ENCODE measurements around the gene PBRM1. TPM values are rescaled to one million over a fixed set of nuclear protein-coding genes. Genes with fewer than 3 reads are reported as not detected.

Gene PBRM1
- total and polyA plus RNA-seq, 2 of the 8 experiments (the other 6 are each of a cell fraction or from before 2014, with no cell fraction given), result 19.3 to 65.8 TPM

DNA sequence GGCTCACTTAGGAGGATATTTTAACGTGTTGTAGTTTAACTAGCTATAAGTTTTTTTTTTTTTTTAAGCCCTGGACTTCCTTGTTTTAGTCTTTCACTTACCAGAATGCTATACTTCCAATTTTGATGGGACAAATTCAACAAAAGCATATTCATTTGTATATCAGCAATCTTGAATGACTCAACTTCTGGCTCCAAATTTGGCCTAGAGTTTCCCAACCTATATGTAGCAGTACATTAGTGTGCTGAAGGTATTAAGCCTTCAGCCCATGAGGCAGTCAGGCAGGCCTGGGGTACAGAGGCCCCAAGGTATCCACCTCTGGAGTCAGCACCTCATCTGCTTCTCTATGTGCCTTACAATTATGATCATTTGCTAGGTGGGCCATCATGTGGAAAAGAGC lies 5.9 kb downstream of the PBRM1 start:
- WGBS, 2 experiments (ENCODE audit: extremely low coverage in 1 of 2, insufficient coverage in 1 of 2, insufficient read length in 1 of 2, insufficient replicate concordance in 2 of 2, low coverage in 1 of 2, low lambda C conversion rate in 2 of 2, missing lambda C conversion rate in 1 of 2), result 100% methylated on average over 1 of the region's 1 CpG; no CpG with 5 or more reads in 1 of the 2 experiments
- H3K79me2 ChIP-seq (ENCODE audit: control insufficient read depth in 1 of 2, insufficient read depth in 2 of 2, low read length in 2 of 2), result peaks cover 0 to 48% of the 10 kb centered on the region in 2 experiments
- no peak overlapping the region for H4K8ac ChIP-seq (ENCODE audit: extremely low read depth, insufficient read depth, low read length)
- no peak for FAIRE-seq
- ChIA-PET POLR2A (ENCODE audit: partially characterized antibody) (interaction anchor here (0.6 kb wide), 1 partner anchor 100 kb away, joined by 3 read pairs; no protein-coding TSS in a partner anchor), CTCF (ENCODE audit: partially characterized antibody) (no interaction called here)
- no peaks in the 10 kb centered on the region for H3K9me3 ChIP-seq (ENCODE audit: insufficient read depth in 2 of 2, low read depth in 1 of 2, low read length in 1 of 2)
- H2AK5ac ChIP-seq (ENCODE audit: low read depth, low read length), result no peak overlapping the region
- no peaks in the 10 kb centered on the region for H3K23me2 ChIP-seq (ENCODE audit: low read depth, low read length)
- no peak overlapping the region for H2BK20ac ChIP-seq (ENCODE audit: low read length)
- H3K14ac ChIP-seq (ENCODE audit: insufficient read length), result no peak overlapping the region
- H3K36me3 ChIP-seq (ENCODE audit: control insufficient read depth in 2 of 4, insufficient read depth in 4 of 4, low read length in 3 of 4), result peaks cover 14 to 30% (median 22%) of the 10 kb centered on the region in 4 experiments
- H3K4me1 ChIP-seq (replicated peaks in 1 of 4; ENCODE audit: control insufficient read depth in 3 of 4, insufficient read depth in 4 of 4, low read length in 3 of 4), result no peaks in the 10 kb centered on the region; a peak in 2 of 7 replicates
- no peak overlapping the region for H4K5ac ChIP-seq (ENCODE audit: insufficient read length, low read depth, low read length)
- no peak overlapping the region for H2BK5ac ChIP-seq (ENCODE audit: low read depth, low read length)
- H3K4me3 ChIP-seq (ENCODE audit: extremely low read depth in 1 of 4, insufficient read depth in 2 of 4, low read depth in 3 of 4, low read length in 4 of 4), result no peak overlapping the region
- H3K23ac ChIP-seq (ENCODE audit: insufficient read length), result no peak overlapping the region
- H3K56ac ChIP-seq (replicated peaks; ENCODE audit: insufficient read length, low read depth, low read length), result no peak overlapping the region
- H4K91ac ChIP-seq (replicated peaks; ENCODE audit: insufficient read length, low read length), result no peak overlapping the region
- H3K9ac ChIP-seq (replicated peaks in 1 of 4; ENCODE audit: extremely low read depth in 1 of 4, low read depth in 3 of 4, low read length in 3 of 4), result no peak overlapping the region
- H4K20me1 ChIP-seq (replicated peaks in 1 of 2; ENCODE audit: control insufficient read depth in 1 of 2, insufficient read depth in 2 of 2, low read length in 2 of 2), result peaks cover 0 to 2% of the 10 kb centered on the region in 2 experiments
- no peaks in the 10 kb centered on the region for H3K27me3 ChIP-seq (replicated peaks in 1 of 4; ENCODE audit: control insufficient read depth in 3 of 4, extremely low read depth in 1 of 4, insufficient read depth in 3 of 4, low read length in 3 of 4)
- no peak overlapping the region for H2BK15ac ChIP-seq (ENCODE audit: low read length)
- no peak for DNase-seq (ENCODE audit: low read depth in 1 of 2, low spot score in 2 of 2)
- no peak overlapping the region for H3K4ac ChIP-seq (replicated peaks; ENCODE audit: insufficient read length, low read depth, low read length)
- no peak overlapping the region for H2BK120ac ChIP-seq (replicated peaks; ENCODE audit: low read depth, low read length)
- TF ChIP-seq, protein P1, sequence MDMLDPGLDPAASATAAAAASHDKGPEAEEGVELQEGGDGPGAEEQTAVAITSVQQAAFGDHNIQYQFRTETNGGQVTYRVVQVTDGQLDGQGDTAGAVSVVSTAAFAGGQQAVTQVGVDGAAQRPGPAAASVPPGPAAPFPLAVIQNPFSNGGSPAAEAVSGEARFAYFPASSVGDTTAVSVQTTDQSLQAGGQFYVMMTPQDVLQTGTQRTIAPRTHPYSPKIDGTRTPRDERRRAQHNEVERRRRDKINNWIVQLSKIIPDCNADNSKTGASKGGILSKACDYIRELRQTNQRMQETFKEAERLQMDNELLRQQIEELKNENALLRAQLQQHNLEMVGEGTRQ (IDR thresholded peaks at IDR 0.05; ENCODE audit: low read length), result no peak
- TF ChIP-seq FOSL1 (IDR thresholded peaks at IDR 0.05; ENCODE audit: insufficient read depth, low read depth, low read length), result no peak
- TF ChIP-seq CBX5 (IDR thresholded peaks at IDR 0.05; ENCODE audit: low read depth, low read length), result no peak
- no peak for TF ChIP-seq BCL11A (IDR thresholded peaks at IDR 0.05; ENCODE audit: low read depth in 2 of 2, low read length in 2 of 2)
- H3K79me1 ChIP-seq (ENCODE audit: low read depth, low read length), result no peaks in the 10 kb centered on the region
- no peak overlapping the region for H2BK12ac ChIP-seq (ENCODE audit: low read depth, low read length)
- H3K27ac ChIP-seq (ENCODE audit: low read depth, low read length), result no peak overlapping the region
- H2AFZ ChIP-seq (ENCODE audit: low read length), result no peak overlapping the region
- H3K4me2 ChIP-seq (ENCODE audit: insufficient read depth in 1 of 2, low read depth in 2 of 2, low read length in 2 of 2), result no peak overlapping the region
- H3K18ac ChIP-seq (ENCODE audit: extremely low read depth, low read length), result no peak overlapping the region

Measured in H1 (cell line).